Neural progenitor cell (in vitro differentiated cells): ENCODE measurements around the gene SPECC1L. TPM values are rescaled to one million over a fixed set of nuclear protein-coding genes. Genes with fewer than 3 reads are reported as not detected.

Experiments
- DNase-seq: peaks from one replicate; pipeline ENCODE4 v3.0.0-alpha.2; 2016; ENCODE audit warnings: low spot score
- H2AFZ ChIP-seq: fragments of 200-600 bp; sonication (generic); replicated peaks from 2 replicates; pipeline ENCODE4 v1.6.1; 2016; ENCODE audit warnings: antibody characterized with exemption
- H3F3A ChIP-seq: fragments of 200-600 bp; sonication (generic); 2 replicates; pipeline ENCODE4 v1.6.1; 2016; ENCODE audit warnings: antibody characterized with exemption, low read depth
- H3K27ac ChIP-seq: fragments of 200-600 bp; sonication (generic); 2 replicates; pipeline ENCODE4 v1.5.1; 2016; ENCODE audit warnings: mild to moderate bottlenecking
- H3K27me3 ChIP-seq: fragments of 200-600 bp; sonication (generic); 2 replicates; pipeline ENCODE4 v1.6.1; 2016; ENCODE audit warnings: mild to moderate bottlenecking, moderate library complexity
- H3K36me3 ChIP-seq: fragments of 200-600 bp; sonication (generic); 2 replicates; pipeline ENCODE4 v1.5.1; 2016
- H3K4me1 ChIP-seq: fragments of 200-600 bp; sonication (generic); 2 replicates; pipeline ENCODE4 v1.6.1; 2016; ENCODE audit warnings: mixed run types
- H3K4me2 ChIP-seq: fragments of 200-600 bp; sonication (generic); 2 replicates; pipeline ENCODE4 v1.6.1; 2016
- H3K4me3 ChIP-seq: fragments of 200-600 bp; sonication (generic); 2 replicates; pipeline ENCODE4 v1.5.1; 2016
- H3K79me2 ChIP-seq: fragments of 200-600 bp; sonication (generic); 2 replicates; pipeline ENCODE4 v1.6.1; 2016; ENCODE audit warnings: low read depth
- H3K9ac ChIP-seq: fragments of 200-600 bp; sonication (generic); 2 replicates; pipeline ENCODE4 v1.6.1; 2016
- H3K9me3 ChIP-seq: fragments of 200-600 bp; sonication (generic); 2 replicates; pipeline ENCODE4 v1.5.1; 2016; ENCODE audit warnings: low read depth
- H4K20me1 ChIP-seq: fragments of 200-600 bp; sonication (generic); 2 replicates; pipeline ENCODE4 v1.6.1; 2016; ENCODE audit warnings: low read depth
- H3K27ac Mint-ChIP-seq: 3 replicates; pipeline ENCODE4 v1.8.0; 2021; ENCODE audit warnings: mixed read lengths
- H3K27me3 Mint-ChIP-seq: 2 replicates; pipeline ENCODE4 v1.8.0; 2022; ENCODE audit warnings: low read depth, mild to moderate bottlenecking, inconsistent platforms, moderate library complexity, mixed read lengths; ENCODE audit not compliant: insufficient read depth
- H3K36me3 Mint-ChIP-seq: 3 replicates; pipeline ENCODE4 v1.8.0; 2021; ENCODE audit warnings: mixed read lengths
- H3K4me1 Mint-ChIP-seq: 3 replicates; pipeline ENCODE4 v1.8.0; 2021; ENCODE audit warnings: mixed read lengths
- H3K4me3 Mint-ChIP-seq: 3 replicates; pipeline ENCODE4 v1.8.0; 2021; ENCODE audit warnings: mild to moderate bottlenecking, moderate library complexity, mixed read lengths
- H3K9me3 Mint-ChIP-seq: 3 replicates; pipeline ENCODE4 v1.8.0; 2020; ENCODE audit warnings: mixed read lengths
- CTCF ChIP-seq: fragments of 200-600 bp; sonication (generic); IDR thresholded peaks from 2 replicates; pipeline ENCODE4 v1.5.1; 2017; ENCODE audit warnings: antibody characterized with exemption, mild to moderate bottlenecking
- EZH2 ChIP-seq: fragments of 200-600 bp; sonication (generic); IDR thresholded peaks from 2 replicates; pipeline ENCODE4 v1.6.1; 2017; ENCODE audit warnings: antibody characterized with exemption, mild to moderate bottlenecking, moderate library complexity
- EZH2phosphoT487 ChIP-seq: fragments of 200-600 bp; sonication (generic); IDR thresholded peaks from 2 replicates; pipeline ENCODE4 v1.6.1; 2017; ENCODE audit warnings: antibody characterized with exemption
- total RNA-seq: library from RNA; depleted of rRNA; stranded (reverse); fragments of >200 nt; gene quantifications from 2 replicates; pipeline ENCODE4 v1.2.3, GENCODE V29; 2015; ENCODE audit warnings: low replicate concordance

The SPECC1L gene
- total RNA-seq, 1 donor from 2014 or later, result 48.9 TPM

GRCh38 chr22:24455039-24455438 is 184.4 kb downstream of the SPECC1L start:
- peaks cover 2% of the 10 kb centered on the region for H3K27me3 ChIP-seq
- no peak overlapping the region for H3K27ac Mint-ChIP-seq
- H3K36me3 ChIP-seq, result no peaks in the 10 kb centered on the region
- no peak overlapping the region for H3K9ac ChIP-seq
- H2AFZ ChIP-seq, result no peak overlapping the region
- H3K4me1 ChIP-seq, result peaks cover 12% of the 10 kb centered on the region
- no peaks in the 10 kb centered on the region for H3K9me3 ChIP-seq
- no peak overlapping the region for H3K4me3 ChIP-seq
- H3K27me3 Mint-ChIP-seq, result peaks cover 3% of the 10 kb centered on the region
- no peak for DNase-seq
- H3F3A ChIP-seq, result peaks cover 13% of the 10 kb centered on the region
- H3K79me2 ChIP-seq, result no peaks in the 10 kb centered on the region
- no peak overlapping the region for H3K27ac ChIP-seq
- H3K9me3 Mint-ChIP-seq, result peaks cover 2% of the 10 kb centered on the region
- H3K36me3 Mint-ChIP-seq, result no peaks in the 10 kb centered on the region
- H3K4me1 Mint-ChIP-seq, result peaks cover 7% of the 10 kb centered on the region
- TF ChIP-seq EZH2phosphoT487 (no peak), CTCF (no peak), EZH2 (no peak)
- no peak overlapping the region for H3K4me3 Mint-ChIP-seq
- no peaks in the 10 kb centered on the region for H4K20me1 ChIP-seq
- H3K4me2 ChIP-seq, result no peak overlapping the region

- H3K36me3 Mint-ChIP-seq, result no peaks in the 10 kb centered on the region
- TF ChIP-seq EZH2phosphoT487 (no peak), EZH2 (no peak), CTCF (no peak)
- H3K9me3 ChIP-seq, result no peaks in the 10 kb centered on the region
- no peak overlapping the region for H3K27ac Mint-ChIP-seq
- no peaks in the 10 kb centered on the region for H4K20me1 ChIP-seq
- no peak overlapping the region for H3K4me3 Mint-ChIP-seq
- peaks cover 2% of the 10 kb centered on the region for H3K9me3 Mint-ChIP-seq
- H3K27me3 ChIP-seq, result no peaks in the 10 kb centered on the region
- no peak overlapping the region for H2AFZ ChIP-seq
- H3K4me2 ChIP-seq, result no peak overlapping the region
- H3F3A ChIP-seq, result peaks cover 4% of the 10 kb centered on the region
- H3K79me2 ChIP-seq, result no peaks in the 10 kb centered on the region
- peaks cover 5% of the 10 kb centered on the region for H3K27me3 Mint-ChIP-seq
- H3K4me1 Mint-ChIP-seq, result peaks cover 5% of the 10 kb centered on the region
- no peak overlapping the region for H3K9ac ChIP-seq
- peaks cover 4% of the 10 kb centered on the region for H3K4me1 ChIP-seq
- H3K36me3 ChIP-seq, result no peaks in the 10 kb centered on the region
- H3K4me3 ChIP-seq, result no peak overlapping the region
- no peak for DNase-seq
- H3K27ac ChIP-seq, result no peak overlapping the region
Measured at GRCh38 chr22:24455751-24456426, 185.3 kb downstream of the SPECC1L start.

- Histone ChIP-seq H3K27ac (no peak overlapping the region), H4K20me1 (no peaks in the 10 kb centered on the region), H3K4me2 (no peak overlapping the region), H3F3A (no peaks in the 10 kb centered on the region), H3K36me3 (no peaks in the 10 kb centered on the region), H3K27me3 (no peaks in the 10 kb centered on the region), H3K9ac (no peak overlapping the region), H3K4me1 (no peaks in the 10 kb centered on the region), H2AFZ (no peak overlapping the region), H3K79me2 (no peaks in the 10 kb centered on the region), H3K4me3 (no peak overlapping the region), H3K9me3 (no peaks in the 10 kb centered on the region)
- Mint-ChIP-seq H3K4me1 (peaks cover 5% of the 10 kb centered on the region), H3K27me3 (peaks cover 5% of the 10 kb centered on the region), H3K27ac (no peak overlapping the region), H3K4me3 (no peak overlapping the region), H3K9me3 (no peaks in the 10 kb centered on the region), H3K36me3 (no peaks in the 10 kb centered on the region)
- TF ChIP-seq CTCF, result no peak
- TF ChIP-seq EZH2phosphoT487, result no peak
- TF ChIP-seq EZH2, result no peak
- DNase-seq, result no peak
Measured at GRCh38 chr22:24457894-24458420, 187.3 kb downstream of the SPECC1L start.
